ENCODE data around the gene MYMX.
"Not testable (repeated sequence)": the region's sequence is repeated elsewhere in the genome, so short reads cannot be mapped to it uniquely, and the experiment has no call there.

MYMX gene

DNA sequence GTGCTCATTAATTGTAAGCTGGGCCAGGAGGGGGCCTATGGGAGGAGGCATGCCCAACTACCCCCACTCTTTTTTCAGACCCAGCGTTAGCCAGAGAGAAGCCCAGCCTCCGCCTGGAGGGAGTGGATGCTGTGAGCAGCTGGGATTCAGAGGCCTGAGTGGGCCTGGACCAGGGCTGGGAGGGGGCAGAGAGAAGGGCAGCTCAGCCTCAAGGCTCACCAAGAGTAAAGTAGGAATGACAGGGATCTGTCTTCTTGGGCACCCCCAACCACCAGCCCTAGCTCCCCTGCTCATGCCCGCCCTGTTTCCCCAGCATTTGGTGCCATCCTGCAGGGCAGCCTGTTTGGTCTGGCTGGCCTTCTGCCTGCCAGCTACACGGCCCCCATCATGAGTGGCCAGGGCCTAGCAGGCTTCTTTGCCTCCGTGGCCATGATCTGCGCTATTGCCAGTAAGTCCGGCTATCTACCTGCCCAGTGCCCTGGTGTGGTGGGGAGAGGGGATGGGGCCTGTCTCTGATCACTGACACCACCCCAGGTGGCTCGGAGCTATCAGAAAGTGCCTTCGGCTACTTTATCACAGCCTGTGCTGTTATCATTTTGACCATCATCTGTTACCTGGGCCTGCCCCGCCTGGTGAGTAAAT is 13.4 kb downstream of the MYMX start:
- DNase-seq (ENCODE audit: low read depth in 1 of 2, low spot score in 1 of 2): no peak

DNA sequence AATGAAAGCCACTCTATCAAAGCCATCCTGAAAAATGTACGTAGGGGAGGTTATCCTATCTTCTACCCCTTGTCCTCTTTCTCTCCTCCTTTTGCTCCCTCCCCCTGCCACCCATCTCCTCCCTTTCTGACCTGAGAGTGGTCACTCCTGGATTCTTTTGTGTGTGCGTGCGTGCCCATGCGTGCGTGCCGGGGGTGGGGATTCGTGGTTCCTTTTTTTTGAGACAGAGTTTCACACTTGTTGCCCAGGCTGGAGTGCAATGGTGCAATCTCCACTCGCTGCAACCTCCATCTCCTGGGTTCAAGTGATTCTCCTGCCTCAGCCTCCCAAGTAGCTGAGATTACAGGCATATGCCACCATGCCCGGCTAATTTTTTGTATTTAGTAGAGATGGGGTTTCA is 14.7 kb downstream of the MYMX start:
- DNase-seq (ENCODE audit: low read depth in 1 of 2, low spot score in 1 of 2): not testable (repeated sequence)

DNA sequence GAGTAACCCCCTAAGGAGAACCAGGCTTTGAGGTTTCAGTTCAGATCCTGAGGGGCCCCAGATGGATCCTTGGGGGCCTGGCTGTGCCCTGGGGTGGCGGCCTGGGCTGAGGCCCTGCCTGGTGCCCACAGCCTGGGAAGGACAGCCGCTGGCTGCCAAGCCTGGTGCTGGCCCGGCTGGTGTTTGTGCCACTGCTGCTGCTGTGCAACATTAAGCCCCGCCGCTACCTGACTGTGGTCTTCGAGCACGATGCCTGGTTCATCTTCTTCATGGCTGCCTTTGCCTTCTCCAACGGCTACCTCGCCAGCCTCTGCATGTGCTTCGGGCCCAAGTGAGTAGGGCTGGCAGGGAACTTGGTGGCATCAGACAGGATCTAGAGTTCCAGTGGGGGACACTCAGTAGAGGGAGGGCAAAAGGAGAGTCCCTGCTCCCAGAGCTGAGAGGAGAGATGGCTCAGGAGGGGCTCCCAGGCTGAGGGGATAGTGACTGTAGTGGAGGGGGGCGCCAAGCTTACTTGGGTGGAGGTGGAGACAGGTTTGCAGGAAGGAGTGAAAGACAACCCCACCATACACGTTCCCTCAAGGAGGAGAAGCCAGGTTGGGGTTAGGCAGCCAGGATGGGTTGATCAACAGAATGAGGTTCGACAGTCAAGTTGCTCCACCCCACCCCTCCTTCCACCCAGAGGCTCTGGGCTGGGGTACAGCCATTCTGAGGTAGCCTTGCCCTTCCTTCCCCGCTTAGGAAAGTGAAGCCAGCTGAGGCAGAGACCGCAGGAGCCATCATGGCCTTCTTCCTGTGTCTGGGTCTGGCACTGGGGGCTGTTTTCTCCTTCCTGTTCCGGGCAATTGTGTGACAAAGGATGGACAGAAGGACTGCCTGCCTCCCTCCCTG is 16.2 kb downstream of the MYMX start:
- no peak for DNase-seq (ENCODE audit: low read depth in 1 of 2, low spot score in 1 of 2)

DNA sequence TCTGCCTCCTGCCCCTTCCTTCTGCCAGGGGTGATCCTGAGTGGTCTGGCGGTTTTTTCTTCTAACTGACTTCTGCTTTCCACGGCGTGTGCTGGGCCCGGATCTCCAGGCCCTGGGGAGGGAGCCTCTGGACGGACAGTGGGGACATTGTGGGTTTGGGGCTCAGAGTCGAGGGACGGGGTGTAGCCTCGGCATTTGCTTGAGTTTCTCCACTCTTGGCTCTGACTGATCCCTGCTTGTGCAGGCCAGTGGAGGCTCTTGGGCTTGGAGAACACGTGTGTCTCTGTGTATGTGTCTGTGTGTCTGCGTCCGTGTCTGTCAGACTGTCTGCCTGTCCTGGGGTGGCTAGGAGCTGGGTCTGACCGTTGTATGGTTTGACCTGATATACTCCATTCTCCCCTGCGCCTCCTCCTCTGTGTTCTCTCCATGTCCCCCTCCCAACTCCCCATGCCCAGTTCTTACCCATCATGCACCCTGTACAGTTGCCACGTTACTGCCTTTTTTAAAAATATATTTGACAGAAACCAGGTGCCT is 16.9 kb downstream of the MYMX start:
- no peak for DNase-seq (ENCODE audit: low read depth in 1 of 2, low spot score in 1 of 2)

DNA sequence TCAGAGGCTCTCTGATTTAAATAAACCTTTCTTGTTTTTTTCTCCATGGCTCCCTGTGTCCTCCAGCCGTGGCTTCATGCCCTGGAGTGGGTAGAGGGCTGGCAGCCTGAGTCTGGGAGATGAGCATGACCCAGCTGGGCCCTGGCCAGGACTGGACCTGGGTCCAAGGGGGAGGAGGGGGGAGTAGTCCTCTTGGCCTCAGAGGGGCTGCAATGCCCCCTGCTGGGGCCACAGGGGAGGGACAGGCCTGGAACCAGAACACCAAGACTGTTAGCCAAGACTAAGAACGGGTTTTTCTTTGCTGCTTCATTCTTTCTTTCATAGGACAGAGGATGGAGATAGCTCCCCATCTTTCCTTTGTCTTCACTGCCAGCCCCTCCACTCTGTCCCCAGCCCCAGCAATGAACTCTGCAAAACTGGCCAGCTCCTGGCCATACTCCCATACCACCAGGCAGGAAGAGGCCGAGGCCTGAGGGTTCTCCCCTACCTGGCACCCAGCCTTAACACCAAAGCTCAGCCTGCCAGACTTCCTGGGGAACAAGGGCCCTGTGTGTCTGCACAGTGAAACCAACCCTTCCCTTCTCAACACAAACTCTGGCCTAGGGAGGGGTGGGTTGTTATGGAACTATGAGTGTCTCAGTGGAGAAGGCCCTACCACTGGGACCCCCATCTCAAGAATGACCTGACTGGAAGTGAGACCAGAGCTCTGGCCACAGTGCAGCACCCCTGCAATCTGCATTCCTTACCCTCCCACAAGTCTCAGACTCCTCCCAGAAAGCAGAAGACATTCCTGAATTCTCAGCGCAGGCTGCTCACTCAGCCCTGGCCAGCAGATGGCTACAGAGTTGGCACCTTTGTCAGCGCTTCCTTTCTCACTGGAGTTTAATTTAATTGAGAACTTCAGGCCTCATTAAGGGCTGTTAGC is 17.6 kb downstream of the MYMX start:
- DNase-seq (ENCODE audit: low read depth in 1 of 2, low spot score in 1 of 2): no peak

DNA sequence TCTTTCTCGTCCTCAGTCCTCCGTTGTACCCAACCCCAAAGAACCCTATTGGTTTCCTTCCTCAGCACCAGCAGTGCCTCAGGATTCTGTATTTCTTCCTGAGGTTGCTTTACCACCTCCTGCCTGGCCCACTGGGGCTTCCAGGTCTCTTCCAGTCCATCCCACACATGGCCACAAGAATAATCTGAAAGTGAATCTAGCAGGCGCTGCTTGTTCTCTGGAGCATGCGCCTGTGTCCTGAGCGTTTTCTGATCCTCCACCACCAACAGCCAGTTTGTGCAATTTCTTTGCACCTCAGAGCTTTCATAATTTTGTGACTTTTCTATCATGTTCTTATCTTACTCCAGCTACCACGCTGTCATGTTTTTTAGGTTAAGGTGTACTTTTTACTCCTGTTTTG is 18.5 kb downstream of the MYMX start:
- DNase-seq (ENCODE audit: low read depth in 1 of 2, low spot score in 1 of 2): no peak

DNA sequence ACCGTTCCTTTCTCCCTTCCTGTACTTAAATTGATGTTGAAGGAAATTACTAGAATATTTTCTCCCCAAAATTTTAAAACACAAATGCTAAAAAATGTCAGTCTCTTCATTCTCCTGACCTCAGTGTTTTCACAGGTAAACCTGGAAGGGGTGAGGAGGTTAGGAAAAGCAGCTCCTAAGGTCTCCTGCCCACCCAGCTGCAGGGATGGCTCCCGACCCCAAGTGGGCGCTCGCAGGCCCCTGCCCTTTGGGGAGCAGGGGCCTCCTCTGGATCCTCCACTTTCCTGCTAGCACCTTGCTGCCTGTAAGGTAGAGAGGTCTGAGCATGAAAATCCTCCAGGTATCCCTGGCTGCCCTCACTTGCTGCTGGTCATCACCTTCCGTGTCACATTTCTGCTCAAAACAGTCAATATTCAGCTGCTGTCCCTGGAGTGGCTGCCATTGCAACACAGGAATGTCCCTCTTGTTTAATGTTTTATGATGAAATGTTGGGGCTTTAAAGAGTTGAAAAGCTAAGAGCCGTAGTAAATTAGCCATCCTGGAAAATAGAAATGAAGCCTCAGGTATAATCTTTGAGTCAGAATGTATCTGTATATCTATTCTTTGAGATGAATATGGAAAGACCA is 19.3 kb downstream of the MYMX start:
- DNase-seq (ENCODE audit: low read depth in 1 of 2, low spot score in 1 of 2): no peak

DNA sequence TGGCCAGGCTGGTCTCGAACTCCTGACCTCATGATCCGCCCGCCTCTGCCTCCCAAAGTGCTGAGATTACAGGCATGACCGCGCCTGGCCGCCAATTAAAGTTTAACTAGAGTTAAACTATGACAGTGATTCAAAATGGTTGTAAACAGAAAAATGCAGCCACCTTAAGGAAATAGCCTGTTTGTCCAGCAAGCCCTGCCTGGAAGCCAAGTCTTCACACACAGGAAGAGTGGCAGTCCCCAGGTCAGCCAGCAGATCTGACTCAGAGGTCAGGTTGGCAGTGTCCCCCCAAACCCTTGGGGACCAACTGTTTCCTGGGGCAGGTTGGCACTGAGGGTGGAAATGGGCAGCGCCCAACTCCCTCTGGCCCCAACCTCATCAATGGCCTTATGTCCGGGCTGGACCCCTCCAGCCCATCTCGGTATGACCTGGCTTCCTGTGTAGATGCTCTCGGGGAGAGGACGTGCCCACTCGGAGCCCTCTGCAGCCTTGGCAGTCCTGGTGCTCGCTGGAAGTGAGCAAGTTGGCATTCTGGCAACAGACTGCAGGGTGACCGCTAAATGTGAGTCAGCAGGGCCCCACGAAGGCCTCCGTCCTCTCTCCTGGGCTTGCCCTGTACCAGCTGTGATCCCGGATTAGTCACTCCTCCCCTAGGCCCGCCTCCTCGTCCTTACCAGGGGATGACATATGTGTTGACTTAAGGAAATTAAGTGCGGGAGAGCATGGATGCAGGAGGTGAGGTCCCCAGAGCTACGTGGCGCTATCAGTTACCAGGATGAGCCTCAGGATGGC is 20.5 kb downstream of the MYMX start:
- peak in 1 of 2 donors; percentile 57 for DNase-seq (ENCODE audit: low read depth in 1 of 2, low spot score in 1 of 2)

DNA sequence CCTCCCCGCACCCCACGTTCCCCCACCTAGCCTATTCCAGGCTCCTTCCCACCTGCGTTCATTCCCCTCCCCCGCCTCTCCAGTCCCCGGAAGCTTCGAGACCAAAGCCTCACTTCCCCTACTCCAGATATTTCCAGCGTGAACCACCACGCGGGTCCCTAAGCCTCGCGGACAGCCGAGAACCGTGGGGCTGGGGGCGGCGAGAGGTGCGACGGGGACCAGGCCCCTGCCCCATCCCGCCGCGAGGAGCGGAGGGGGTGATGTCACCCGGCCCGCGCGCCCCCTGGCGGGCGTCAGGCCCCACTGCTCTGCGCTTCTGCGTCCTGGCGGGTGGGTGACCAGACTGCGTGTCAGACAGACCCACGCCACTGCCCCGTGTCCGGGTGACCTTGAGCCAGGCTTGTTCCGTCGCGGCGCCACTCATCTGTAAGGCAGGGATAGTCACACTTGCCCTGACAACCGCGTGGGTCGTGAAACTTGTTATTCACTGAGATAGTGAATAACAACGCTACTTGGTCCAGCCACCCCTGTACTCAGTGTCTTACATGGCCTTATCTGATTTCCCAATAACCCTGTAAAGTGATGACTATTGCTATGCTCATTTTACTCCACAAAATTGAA is 21.2 kb downstream of the MYMX start:
- DNase-seq (ENCODE audit: low read depth in 1 of 2, low spot score in 1 of 2): peak; percentile 64 to 66

DNA sequence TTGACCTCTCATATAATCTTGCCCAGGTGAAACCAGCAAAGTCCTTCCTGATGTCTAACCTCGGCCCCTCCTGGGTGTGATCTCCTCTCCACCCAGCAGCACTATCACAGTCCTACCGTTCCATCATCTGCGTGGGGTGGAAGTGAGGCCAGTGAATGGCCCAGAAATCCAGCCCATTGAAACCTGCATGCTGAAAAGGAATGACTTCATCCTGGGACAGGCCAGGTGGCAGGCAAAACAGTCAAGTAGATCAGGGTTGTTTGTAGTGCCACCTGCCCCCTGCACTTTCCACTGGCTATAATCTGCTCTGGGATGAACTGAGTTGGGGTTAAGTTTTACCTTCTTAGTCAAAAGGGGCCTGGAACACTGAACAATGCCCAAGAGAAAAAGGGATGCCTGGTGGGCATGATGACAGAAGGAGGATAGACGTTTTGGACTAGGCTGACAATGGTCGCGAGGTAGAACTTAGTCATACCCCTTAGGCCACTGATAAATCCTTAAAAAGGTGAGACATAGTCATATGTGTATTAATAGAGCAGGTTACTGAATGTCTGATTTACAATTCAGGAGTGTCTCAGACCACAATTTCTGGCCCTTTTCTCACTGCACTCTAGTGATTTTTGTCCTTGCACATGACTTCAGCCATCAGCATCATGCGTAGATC is 22.1 kb downstream of the MYMX start:
- DNase-seq (ENCODE audit: low read depth in 1 of 2, low spot score in 1 of 2): no peak

DNA sequence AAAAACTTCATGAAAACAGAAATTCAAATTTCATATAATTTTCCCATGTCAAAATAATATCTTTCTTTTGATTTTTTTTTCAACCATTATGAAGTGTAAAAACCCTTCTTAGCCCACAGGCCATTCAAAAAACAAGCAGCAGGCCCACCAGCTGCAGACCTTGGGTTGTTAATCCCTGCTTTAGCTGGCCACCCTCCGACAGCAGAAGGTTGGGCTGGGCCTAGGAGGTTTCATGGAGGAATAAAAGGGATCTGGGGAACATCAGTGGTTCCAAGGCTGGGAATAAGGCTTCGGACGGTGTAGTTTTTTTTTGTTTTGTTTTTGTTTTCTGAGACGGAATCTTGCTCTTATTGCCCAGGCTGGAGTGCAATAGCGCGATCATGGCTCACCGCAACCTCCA is 26.6 kb downstream of the MYMX start:
- no peak for DNase-seq (ENCODE audit: low read depth in 1 of 2, low spot score in 1 of 2)

DNA sequence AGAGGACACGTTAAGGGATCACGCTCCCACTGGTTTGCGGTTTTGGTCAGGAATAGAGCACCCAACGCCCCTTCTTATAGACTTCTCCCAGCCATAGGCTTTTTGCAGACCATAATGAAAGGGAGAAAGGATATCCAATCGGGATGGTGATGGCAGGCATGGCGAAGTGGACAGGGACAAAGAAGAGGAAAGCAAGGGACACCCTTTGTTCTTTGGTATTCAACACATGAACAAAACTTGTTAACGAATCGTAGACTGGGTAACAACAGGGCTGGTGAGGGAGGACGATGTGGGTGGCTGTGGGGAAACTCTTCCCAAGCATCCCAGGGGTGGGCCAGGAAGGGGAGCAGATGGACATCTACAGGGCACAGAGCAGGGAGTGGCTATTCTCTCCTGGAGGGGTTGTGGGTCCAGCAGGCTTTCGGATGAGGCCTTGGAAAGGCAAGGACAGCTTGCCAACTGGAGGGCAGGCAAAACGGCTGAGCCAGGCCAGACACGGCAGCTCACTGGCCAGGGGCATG is 28.7 kb downstream of the MYMX start:
- DNase-seq (ENCODE audit: low read depth in 1 of 2, low spot score in 1 of 2): no peak

DNA sequence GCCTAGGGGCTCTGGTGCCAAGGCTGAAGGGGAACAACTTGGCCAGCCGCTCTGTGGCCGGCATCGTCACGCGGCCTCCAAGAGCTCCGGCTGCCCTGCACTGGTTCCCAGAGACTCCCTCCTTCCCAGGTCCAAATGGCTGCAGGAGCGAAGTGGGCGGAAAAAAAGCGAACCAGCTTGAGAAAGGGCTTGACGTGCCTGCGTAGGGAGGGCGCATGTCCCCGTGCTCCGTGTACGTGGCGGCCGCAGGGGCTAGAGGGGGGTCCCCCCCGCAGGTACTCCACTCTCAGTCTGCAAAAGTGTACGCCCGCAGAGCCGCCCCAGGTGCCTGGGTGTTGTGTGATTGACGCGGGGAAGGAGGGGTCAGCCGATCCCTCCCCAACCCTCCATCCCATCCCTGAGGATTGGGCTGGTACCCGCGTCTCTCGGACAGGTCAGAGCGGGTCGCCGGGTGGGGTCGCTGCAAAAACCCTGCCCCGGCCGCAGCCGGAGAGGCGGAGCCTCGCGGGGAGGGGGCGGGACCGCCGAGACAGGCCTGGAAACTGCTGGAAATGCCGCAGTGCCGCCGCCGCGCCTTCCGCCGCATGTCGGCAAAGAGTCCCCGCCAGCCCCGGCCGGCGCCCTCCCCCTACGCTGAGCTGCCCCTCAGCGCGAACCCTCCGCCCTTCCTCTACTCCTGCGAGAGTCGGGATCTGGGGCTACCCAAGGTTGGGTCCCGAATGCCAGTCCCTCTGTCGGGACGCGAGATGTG is 29.4 kb downstream of the MYMX start:
- peak; percentile 74 to 77 for DNase-seq (ENCODE audit: low read depth in 1 of 2, low spot score in 1 of 2)

DNA sequence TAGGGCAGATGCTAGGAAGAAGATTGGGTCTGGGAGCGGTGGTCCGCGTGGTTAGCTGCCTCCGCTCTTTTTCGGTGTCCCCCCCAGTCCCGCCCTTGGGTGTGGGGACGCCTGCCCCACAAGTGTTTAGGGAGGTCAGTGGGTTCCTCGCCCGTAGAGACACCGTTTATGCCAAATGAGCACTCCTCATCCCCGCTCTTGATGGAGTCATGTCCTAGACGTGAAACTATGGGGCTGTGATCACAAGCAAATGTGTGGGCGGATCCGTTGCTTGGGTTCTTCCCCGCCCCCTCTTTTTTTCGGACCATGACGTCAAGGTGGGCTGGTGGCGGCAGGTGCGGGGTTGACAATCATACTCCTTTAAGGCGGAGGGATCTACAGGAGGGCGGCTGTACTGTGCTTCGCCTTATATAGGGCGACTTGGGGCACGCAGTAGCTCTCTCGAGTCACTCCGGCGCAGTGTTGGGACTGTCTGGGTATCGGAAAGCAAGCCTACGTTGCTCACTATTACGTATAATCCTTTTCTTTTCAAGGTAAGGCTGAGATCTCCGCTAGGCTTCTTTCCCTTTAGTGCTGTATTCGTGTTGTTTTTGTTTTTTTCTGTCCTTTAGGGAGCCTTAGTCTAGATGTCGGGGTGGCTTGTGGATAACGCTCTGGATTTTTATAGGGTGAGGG is 30.1 kb downstream of the MYMX start, which contains the start of gene HSP90AB1:
HSP90AB1 (plus strand) TSS at position 439 of the 675 bp plus-strand sequence. CDS start 1,529 bp downstream, outside the sequence.
- DNase-seq (ENCODE audit: low read depth in 1 of 2, low spot score in 1 of 2): peak; percentile 94 to 98

DNA sequence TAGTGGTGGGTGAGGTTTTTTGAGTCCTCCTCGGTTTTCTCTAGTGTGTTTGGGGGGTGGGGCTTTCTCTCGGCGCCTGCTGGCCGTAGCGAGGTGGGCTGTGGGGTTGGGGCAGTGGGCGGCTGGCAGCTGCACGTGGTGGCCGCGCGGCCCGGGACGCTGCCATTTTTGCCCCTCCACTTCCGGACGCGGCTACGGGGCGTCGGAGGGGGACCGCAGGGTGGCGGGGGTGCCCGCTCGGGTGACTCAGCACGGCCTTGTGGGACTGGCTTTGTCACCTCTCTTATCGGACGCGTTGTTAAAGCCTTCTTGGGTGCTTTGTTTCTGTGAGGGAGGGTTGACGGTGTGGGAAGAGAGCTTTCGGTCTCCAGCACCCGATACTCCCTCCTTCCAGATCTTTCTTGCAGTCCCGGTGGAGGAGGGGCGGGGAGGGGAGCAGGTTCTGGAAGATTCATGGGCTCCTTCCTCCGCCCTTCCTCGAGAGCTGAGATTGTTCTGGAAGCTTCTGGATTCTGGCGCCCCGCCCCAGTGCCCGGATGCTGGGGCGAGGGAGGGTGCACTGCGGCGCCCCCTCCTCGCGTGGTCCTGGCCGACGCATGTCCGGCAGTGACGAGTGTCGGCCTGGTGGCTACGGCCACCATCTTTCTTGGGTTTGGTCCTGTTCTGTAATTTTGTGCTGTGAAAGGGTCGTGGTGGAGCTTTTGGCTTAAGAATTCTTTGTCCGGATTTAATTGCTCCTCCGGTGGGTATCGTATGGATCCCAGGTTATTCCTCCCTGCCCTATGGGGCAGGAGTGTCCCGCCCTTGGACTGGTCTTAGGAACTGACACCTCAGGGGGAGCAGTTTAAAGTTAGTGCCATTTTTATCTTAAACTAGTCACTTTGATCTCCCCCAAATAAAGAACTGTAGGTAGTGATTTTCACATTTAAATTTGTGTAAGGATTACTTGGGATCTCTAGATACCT is 30.9 kb downstream of the MYMX start:
- DNase-seq (ENCODE audit: low read depth in 1 of 2, low spot score in 1 of 2): peak; percentile 84

DNA sequence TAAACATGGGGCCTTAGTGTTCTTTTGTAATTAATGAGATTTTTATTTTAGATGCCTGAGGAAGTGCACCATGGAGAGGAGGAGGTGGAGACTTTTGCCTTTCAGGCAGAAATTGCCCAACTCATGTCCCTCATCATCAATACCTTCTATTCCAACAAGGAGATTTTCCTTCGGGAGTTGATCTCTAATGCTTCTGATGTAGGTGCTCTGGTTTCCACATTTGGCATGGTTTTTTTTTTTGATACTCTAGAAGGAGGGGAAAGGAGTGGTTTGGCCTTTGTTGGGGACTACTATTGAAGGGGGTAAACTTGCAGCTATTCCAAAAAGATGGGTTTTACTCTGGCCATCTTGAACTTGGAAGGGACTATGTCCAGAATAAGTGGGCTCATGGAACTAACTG is 31.9 kb downstream of the MYMX start:
- DNase-seq (ENCODE audit: low read depth in 1 of 2, low spot score in 1 of 2): no peak
